NCI-H1417 (cell line): ENCODE data around the gene TLE3.
"Not testable (repeated sequence)": the region's sequence is repeated elsewhere in the genome, so short reads cannot be mapped to it uniquely, and the experiment has no call there.

Experiments
- DNase-seq, 3 experiments: peaks; one replicate each; lab custom pipeline; 2025; lab: John Stamatoyannopoulos, UW

Gene TLE3

DNA sequence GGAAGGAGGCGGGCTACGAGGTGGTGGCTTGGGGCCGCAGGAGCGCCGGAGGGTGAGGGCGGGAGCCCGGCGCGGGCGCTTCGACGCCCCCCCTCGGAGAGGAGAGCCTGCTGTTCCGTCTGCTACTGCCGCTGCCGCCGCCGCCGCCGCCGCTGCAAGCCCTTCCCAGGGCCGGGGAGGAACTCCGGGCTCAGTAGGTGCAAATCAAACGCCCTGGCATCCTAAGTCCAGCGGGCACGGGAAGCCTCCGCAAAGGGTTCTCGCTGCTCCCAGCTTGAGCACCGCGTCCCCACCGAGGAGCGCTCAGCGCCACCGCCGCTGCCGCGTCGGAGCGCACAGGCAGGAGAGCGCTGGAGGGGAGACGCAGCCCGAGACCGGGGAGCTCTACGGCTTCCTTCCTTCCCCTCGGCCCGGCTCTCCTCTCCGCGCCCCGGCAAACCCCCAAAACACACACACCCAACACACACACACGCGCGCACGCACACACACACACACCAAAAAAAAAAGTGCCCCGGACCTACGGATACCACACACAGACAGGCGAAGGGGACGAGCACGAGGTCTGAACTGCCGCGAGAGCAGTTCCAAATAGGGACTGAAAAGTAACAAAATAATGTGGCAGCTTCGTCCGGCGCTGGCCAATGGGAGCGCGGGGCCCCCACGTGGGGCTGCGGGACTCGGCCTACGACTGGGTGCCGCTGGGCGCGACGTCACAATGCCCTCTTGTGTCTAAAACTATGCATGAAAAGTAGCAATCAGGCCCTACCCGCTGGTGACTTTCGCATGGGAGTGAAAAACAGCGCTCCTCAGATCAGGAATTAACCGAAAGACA, at the start of gene TLE3:
TSS of gene TLE3 (minus strand) at position 597 of the 832 bp plus-strand sequence. CDS start 1,119 bp downstream, outside the sequence.
- peak; percentile 97 to 99 (median 98) for DNase-seq

DNA sequence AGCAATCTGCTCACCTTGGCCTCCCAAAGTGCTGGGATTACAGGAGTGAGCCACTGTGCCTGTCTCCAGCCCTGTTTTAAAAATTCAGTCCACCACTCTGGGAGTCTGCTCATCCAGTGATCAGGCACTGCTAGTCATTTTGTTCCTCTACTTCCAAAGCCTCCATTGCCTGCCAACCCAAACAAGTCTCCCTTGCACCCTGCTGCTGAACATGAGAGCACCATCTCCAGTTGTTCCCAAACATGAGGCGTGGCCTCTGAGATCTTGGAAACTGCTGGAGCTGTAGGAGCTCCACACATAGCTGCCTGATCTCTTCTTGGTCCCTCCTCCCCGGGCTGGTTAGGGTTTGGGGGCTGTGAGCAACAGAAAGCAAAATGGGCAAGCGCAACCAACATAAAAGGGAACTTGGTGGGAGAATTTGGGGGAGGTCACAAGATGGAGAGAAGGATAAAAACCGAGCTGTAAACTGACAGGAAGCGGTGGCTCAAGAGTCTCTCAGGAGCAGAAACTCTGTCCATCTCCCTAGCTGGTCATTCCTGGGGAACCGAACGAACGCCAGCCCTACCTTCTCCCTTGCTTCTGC, 49.6 kb upstream of the TLE3 start:
- no peak for DNase-seq

DNA sequence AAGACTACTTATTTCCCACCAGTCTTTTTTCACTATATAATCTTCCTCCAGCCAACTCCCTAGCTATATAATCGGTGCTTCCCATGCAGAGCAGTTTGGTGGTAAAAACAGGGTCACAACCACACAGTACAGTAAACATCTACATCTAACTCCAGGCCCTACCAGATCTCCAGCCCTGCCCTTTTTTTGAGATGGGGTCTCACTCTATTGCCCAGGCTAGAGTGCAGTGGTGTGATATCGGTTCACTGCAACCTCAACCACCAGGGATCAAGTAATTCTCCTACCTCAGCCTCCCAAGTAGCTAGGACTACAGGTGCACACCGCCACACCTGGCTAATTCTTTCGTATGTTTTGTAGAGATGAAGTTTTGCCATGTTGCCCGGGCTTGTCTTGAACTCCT, 49.1 kb upstream of the TLE3 start:
- DNase-seq, result no peak

DNA sequence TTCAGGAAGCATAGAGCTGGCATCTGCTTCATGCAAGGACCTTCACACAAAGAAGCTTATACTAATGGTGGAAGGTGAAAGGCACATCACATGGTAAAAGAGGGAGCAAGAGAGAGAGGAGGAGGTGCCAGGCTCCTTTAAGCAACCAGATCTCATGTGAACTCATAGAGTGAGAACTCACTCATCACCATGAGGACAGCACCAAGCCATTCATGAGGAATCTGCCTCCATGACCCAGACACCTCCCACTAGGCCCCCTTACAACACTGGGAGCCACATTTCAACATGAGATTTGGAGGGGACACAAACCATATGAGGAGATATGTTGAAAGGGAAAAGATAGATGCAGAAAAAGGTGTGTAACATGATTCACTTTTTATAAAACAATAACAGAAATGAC, 48.4 kb upstream of the TLE3 start:
- DNase-seq, result no peak

DNA sequence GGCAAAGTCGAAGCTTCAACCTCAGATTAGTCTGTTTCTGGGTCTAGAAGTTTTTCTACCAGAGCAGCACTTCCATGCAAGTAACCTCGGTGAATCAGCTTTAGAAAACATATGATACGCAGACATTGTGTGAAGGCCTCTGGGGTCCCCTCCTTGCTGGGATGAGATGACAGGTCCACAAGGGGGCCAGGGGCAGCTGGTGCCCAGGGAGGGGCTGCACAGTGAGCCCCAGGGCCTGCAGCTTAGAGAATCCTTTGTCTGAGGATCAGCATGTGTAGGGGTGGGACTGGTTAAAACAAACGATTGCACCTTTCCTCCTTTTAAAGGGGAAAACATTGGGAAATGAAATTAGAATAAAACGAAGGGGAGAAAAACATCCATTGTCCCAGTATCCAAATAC, 47.5 kb upstream of the TLE3 start:
- DNase-seq, result no peak

DNA sequence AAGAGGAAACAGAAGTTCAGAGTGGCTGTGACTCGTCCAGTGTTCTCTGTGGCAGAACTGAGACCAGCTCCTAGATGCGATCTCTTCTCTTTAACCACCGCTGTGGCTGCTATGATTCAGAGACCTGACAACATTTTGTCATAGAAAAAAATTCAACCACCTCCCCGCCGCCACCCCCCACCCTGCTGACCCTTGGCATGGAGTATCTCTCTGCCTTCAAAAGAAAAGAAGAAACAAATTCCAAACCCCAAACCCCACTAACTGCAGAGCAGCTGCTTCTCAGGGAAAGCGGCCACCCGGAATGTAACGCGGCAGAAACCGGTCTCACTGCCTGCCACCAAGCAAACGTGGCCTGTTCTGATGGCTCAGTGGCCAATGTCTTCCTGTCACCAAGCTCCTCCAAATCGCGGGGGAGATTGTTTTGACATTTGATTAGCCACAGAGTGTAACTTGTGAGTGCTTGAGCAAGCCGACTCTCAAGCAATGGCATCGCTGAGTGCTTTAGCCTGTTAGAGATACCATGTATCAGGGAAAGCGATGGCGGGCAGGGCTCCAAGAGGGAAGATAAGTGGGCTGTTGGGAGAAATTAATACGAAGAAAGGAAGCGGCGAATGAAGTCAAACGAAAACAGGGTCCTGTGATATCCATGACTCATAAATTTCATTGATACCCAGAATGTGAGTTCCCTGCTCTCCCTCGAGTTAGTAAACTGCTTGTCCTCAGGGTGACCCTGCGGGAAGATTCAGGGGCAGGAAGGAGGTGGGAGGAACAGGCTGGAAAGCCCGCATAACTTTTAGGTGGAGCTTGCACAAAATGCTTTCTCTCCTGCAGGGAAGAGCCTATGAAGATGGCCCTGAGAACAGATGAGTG, 44.8 kb upstream of the TLE3 start:
- DNase-seq, result peak in 1 of 3 experiments; percentile 64

DNA sequence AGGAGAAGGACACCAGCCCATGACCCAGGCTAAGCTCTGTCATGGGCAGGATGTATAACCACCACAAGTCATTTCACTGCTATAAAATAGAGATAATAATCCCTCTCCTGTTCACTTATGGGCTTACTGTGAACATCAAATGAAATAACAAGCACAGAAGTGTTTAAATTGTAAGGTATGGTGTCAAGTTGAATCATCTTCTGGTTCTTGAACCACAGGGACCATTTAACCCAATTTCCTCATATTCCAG, 44.3 kb upstream of the TLE3 start:
- no peak for DNase-seq

DNA sequence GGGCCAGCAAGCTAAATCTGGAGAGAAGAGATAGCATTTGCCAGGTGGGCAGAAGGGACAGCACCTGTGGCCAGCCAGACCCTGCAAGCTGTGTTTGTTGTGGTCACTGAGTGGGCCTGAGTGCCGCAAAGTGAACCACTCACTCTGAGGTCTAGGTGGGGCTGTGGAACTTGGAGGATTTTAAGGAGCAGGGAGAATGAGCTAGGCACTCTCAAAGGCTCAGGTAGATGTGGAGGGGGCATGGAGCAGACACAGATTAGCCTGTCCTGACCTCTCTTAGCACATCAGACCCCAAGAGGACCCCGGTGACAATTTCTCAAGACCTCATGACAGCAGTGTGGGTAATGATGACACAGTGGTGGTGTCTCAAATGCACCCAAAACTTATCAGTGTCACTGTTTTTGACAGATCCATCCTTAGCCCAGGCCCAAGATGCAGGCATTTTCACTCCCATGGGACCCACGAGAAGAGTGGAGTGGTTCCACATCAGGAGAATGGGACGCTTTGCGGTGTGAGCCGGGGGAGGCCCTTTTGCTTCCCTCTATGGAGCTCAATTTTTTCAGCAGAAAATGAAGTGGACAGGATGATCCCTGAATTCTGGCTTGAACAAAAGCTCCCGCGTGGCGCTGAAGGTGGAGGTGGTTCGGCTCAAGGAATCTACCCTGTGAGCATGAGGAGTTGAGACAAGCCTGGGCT, 43.8 kb upstream of the TLE3 start:
- no peak for DNase-seq

DNA sequence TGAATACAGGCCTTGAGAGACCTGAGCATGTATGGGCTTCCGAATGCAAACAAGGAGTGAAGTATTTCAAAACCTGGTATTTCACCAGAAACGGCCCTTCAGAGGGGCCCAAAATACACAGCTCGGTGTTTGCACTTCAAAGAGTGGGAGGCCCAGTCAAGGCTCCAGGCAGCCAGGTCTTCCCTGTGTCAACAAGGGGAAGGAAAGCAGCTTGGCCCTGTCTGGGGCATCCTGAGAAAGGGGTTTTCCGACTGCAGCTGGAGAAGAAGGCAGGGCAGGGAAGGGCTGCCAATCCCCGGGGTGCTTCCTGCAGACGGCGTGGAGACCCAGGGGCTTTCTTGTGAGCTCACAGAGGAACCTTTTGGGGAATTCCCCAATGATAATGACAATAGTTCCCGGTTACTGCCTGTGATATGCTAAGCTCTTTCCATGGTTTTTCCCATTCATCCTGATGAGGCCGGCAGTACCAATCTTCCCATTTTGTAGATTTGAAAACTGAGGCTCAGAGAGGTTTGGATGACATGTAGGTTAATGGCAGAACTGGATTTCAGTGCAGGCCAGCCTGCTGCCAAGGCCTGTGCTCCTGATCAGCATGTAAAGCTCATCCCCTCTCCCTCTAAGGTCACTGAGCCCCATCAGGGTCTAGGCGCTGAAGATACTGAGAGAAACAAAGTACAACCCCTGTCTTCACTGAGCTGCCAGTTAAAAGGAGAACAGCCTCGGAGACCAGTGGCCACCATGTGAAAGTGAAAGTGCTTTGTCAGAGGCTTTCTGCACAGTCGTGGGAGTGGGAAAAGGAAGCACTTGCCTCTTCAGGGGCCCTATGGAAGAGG, 43.0 kb upstream of the TLE3 start:
- peak in 1 of 3 experiments; percentile 34 for DNase-seq

DNA sequence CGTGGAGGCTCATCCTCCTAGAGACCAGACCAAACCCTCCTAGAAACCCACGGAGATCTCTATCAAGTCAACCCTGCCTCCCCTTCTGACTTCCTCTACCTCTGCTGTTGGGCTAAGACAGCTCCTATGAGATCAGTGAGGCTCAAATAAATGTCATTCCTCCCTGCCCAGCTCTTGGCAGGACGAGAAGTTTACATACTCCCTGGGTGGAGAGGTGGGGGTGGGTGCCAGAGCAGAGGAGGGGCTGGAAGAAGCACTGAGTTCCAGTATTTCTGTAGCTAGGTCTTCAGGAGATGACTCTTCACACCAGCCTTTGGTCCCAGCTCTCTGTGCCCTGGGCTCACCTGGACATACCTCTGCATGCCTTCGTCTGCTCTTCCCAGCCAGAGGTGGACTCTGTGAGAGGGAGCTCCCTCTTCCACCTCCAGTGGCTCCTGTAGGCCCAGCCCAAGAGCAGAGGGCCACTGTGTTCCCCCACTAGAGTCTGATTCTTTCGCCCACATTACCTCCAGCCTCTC, 42.4 kb upstream of the TLE3 start:
- no peak for DNase-seq

DNA sequence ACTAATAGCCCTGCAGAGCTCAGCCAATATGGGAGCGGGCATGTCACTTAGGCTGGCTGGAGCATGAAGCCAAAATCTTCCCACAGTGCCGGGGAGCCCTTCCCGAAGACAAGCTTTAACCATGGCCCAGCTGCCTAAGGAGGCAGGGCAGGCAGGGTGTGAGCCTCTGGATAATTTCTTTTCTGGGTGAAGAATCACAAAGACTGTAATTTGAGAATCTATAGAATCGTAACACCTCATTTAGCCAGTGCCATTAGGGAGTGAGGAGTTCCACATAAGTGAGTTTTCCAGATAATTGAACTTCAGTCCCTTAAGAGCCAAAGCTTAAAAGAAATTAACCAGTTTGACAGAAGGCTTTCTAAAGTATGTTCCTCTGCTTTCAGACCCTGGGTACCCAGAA, 40.2 kb upstream of the TLE3 start:
- peak in 1 of 3 experiments; percentile 61 for DNase-seq

DNA sequence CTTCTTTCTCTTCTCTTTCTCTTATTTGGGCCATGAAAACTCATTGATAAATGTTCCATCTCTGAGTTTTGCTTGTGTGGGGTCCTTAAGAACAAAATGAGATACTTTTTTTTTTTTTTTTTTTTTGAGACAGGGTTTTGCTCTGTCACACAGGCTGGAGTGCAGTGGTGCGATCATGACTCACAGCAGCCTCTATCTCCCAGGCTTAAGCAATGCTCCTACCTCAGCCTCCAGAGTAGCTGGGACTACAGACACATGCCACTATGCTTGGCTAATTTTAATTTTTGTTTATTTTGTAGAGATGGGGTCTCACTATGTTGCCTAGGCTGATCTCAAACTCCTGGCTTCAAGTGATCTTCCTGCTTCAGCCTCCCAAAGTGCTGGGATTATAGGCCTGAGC, 39.3 kb upstream of the TLE3 start:
- not testable (repeated sequence) for DNase-seq

DNA sequence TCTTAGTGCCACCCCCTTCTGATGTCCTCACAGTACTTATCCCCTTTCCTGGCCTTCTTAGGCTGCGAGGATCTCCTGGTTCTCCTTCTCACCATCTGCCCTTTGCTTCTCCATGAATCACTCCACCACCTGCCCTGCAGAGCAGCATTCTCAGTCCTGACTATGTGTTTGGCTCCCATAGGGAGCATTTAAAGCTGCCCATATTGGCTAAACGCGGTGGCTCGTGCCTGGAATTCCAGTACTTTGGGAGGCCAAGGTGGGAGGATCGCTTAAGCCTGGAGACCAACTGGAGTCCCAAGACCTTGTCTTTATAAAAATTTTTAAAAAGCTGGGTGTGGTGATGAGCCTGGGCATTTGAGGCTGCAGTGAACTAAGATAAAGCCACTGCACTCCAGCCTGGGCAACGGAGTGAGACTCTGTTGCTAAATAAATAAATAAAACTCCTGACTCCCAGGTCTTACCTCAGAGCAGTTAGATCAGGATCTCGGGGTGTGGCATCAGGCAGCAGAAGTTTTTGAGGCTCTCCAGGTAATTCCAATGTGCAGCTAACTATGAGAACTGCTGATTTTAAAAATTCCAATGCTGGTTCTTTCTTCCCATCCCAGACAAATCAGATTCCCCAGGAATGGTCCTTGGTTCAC, 36.2 kb upstream of the TLE3 start:
- DNase-seq, result no peak

DNA sequence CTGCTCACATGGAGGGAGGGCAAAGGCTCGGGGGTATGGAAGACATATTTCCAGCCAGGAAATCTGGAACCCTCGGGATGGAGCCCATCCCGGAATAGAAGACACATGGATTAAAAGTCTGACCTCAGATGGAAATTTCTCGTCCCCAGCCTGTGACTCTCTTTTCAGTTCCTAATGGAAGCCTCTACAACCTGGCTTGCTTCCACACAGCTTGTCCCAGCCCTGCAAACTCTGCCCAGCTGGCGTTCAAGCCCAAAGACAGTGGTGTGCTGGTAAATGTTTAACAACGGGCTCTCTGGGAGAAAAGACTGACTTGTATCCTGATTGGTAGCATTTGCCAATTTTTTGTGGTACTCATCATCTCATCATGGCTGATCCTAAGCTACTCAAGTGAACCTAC, 35.6 kb upstream of the TLE3 start:
- no peak for DNase-seq

DNA sequence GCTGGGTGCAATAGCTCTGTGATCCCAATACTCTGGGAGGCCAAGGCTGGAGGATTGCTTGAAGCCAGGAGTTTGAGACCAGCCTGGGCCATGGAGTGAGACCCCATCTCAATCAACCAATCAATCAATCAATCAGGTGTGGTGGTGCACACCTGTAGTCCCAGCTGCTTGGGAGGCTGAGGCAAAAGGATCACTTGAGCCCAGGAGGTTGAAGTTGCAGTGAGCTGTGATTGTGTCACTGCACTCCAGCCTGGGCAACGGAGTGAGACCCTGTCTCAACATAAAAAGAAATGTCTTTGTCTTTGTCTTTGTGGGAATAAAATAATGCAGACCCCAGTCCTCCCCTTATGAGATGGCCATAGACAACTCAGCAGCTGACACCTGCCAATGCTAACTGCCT, 34.9 kb upstream of the TLE3 start:
- no peak for DNase-seq

DNA sequence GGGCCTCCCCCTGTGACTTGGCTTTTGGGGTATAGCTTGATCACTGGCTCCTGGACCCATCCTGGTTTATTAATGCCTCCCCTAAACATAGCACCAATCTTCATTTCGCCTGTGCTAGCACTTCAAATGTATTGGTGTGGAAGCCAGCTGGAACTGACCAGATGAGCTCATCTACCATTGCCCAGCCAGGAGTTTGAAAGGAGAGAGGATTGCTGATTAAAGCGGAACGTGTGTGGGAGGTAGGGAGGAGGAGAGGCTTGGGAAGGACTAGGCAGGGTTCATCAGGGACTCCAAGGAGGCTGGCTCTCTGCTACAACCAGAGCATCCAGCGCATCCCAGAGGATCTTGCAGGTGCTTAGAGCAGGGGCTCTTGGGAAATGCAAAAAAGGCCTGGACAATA, 34.4 kb upstream of the TLE3 start:
- no peak for DNase-seq

DNA sequence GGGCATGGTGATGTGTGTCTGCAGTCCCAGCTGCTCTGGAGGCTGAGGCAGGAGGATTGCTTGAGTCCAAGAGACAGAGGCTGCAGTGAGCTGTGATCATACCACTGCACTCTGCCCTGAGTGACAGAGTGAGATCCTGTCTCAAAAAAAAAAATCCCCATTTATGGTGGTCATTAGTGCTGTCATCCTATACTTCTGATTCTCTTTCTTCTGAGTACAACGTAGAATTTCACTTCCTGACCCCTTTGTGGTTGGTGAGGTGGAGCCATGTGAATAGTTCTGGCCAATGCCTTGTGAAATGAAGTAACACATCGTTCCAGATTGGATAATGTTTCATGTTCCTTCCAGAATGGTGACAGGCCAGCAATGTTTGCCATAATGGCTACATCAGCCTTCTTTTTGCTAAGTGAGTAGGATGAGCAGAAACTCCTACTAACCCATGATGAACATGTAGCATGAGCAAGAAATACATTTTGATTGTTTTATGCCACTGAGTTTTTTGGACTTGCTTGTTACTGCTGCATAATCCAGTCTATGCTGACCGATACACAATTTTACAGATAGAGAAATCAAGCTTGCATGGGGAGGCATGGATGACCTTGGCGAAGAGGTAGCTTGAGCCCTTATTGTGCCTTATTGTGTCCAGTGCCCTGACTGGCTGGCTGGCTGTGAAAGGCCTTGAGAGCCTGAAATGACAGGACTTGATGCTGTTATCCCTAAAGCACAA, 30.9 kb upstream of the TLE3 start:
- no peak for DNase-seq

DNA sequence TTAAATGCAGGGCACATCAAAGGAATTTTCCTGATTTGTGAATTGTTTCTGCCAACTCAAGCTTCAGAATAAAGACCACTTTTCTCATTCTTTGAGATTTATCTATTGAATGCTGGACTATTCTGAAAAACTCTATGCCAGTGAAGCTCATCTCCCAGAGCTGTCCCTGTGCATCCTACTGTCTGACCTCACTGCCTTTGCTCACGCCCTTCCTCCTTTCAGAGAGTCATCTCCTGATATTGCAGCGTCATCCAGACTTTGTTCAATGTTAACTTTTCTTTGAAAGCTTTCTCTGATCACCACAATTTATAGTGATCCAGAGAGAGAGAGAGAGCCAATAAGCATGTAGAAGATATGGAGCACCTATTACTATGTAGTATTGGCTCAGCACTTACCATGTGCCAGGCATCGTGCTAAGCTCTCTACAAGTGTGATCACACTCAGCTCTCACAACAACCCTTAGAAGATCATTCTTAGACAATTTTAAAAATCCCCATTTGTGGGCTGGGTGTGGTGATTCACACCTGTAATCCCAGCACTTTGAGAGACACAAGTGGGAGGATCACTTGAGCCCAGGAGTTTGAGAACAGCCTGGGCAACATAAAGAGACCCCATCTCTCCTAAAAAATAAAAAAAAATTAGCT, 30.2 kb upstream of the TLE3 start:
- no peak for DNase-seq

DNA sequence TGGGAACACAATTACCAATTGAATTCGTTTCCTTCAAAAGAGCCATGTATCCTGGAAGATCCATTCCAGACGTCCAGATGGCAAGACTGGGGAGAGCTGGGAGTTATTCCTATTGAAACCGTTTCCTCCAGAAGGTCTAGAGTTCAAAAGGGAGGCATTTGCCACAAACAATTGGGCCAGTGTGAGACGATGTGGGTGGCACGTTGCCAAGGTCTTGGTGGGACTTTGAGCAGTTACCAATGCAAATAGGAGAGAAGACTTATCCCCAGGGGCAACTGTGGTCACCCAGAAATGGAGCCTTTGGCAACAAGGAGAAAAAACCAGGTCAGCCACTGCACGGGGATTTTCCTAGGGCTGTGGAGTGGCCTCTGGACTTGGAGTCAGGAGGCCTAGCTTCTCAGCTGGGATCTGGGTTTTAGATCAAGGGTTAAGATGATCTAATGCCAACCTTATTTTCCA, 29.6 kb upstream of the TLE3 start:
- no peak for DNase-seq
